ENCODE measurements around the gene C9orf40.

C9orf40 gene

DNA sequence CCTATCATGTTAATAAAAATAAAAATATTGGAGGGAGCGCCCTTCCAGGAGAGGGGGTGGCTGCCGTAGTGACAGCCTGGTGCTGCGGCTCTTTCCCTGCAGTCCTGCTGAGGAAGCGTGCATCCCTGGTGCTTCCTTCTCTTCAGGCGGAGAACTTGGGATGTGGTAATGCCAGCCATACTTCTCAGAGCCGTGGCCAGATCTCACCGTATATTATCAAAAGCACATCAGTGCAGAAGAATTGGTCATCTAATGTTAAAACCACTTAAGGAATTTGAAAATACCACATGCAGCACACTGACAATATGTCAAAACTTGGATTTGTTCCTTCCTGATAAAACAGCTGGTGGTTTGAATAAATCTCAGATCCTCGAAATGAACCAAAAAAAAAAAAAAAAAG, 17.7 kb downstream of the C9orf40 start:
- DNase-seq = no peak

DNA sequence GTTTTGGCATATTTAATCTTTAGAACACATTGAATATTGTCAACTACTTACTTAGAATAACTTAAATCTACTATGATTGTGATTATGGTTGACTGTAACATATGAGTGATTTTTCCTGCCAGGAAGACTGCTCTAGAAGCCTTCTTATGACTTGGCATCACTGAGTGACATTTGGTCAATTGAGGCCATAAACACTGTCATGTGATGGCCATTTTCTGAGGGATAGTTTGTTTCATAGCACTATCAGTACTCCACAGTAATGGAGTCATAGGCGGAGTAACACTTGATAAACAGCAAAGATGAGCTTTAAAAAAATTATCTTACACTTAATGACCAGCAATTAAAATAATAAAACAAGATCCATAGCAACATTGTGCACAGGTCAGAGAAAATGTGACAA, 31.0 kb downstream of the C9orf40 start:
- no peak for DNase-seq

DNA sequence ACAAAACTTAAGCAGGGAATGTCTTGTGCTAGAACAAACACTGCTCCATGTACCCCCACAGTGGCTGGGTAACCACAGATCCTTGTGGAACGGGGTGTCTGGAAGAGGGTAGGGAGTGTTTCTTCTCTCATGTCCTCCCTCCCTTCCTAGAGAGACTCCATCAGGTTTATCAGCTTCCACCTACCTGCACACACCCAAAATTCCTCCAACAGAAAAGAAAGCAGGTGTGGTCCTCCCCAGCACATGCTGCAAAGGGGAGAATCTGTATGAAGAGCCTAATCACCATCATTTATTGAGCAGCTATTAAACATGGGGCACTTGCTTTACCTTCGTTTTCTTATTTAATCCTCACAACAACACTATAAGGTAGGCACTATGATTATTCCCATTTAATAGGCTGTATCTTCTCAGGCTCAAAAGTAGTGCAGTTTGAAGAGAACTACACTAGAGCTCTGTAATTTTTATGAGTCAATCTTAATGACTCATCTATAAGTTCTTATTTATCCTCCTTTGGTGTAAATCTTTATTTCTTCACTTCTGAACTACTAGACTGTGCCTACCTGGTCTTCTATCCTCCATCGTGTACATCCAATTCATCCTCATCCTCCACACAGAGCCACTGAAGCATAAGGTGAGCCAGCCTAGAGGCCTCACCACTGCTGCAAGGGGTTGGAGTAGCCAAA, 31.6 kb downstream of the C9orf40 start:
- DNase-seq = no peak

DNA sequence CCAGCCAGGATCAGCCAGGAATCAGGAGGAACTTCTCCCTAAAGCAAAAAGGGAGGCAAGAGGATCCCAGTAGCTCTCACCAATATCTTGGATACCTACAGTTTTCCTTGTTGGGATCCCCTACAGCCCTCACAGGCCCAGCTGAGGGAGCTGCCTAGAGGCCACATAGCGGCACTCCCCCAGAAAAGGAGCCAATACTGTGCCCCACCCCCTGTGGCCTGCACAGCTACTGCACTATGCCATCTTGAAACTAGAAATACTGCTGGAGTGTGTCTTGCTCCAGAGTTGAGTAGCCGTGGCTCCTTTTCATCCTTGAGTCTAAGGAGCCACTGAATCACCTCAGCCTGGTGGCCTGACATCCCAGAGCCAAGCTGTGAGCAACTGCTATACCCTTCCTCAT, 42.7 kb downstream of the C9orf40 start:
- no peak for DNase-seq

DNA sequence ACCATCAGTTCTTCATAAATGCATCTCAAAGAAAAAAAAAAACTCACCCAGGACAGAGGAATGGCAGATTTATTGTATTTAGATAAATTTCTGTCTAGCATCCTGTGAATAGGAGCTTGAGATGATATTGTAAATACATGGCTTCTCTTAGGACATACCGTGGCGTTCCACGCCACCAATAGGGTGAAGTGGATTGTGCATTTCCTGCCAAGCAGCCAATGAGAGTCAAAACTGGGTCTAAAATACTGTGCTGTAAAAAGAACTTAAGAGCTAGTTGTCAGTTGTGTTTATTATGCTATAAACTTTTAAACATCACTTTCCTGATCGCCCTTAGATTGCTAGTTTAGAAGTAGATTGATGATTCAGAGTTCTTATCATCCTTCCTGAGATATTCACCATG, 44.0 kb downstream of the C9orf40 start:
- no peak for DNase-seq

DNA sequence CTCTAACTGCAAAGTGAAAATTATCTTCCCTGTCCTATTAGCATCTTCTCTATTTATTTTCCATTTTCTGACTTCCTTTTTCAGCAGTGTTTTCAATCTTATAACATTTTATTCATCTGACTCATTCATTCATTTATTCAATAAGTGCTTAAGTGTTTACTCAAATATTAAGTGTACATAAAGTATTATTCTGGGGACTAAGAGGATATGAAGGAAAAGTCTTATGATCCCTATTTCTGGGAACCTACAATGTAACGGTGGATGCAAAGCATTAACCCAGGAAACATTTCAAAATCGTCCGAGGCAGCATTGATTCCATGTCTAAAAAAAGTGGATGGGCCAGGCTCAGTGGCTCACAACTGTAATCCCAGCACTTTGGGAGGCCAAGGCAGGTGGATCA, 45.6 kb downstream of the C9orf40 start:
- DNase-seq = no peak

DNA sequence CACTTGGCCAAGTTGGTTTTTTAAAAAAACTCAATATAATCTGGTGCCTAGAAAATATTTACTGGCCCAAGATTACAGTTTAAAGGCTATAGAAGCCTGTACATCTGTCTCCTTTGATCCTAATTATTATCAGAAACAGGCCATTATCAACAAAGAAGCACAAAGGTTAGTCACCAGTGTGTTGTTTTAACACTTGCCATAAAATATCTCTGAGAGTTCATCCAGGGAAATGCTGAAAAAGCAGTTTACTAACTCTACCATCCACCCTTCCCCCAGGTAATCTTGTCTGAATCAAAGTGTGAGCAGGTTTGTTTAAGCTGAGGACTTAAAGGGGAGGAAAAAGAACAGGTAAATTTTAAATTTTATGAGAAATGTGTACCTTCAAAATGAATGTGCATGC, 51.7 kb downstream of the C9orf40 start:
- DNase-seq = no peak

Measured in amniotic stem cell (primary cell).